HG03045 (cell line): Measurements from ENCODE around the gene BSND.
"Not testable (repeated sequence)": the region's sequence is repeated elsewhere in the genome, so short reads cannot be mapped to it uniquely, and the experiment has no call there.

Source experiments
- ATAC-seq: cut with Tn5 transposase; IDR thresholded peaks from one replicate; pipeline ENCODE4 v1.9.1; 2021; ENCODE audit warnings: mild to moderate bottlenecking, moderate library complexity; ENCODE audit not compliant: unreplicated experiment

The BSND gene

GRCh38 chr1:55015731-55016620 lies 17.2 kb downstream of the BSND start:
- no peak for ATAC-seq

GRCh38 chr1:55018395-55018794 lies 19.7 kb downstream of the BSND start:
- ATAC-seq = no peak

GRCh38 chr1:55021942-55022546 lies 23.3 kb downstream of the BSND start:
- ATAC-seq = peak; percentile 74

GRCh38 chr1:55024163-55024562 lies 25.4 kb downstream of the BSND start:
- not testable (repeated sequence) for ATAC-seq

GRCh38 chr1:55026682-55027081 lies 27.9 kb downstream of the BSND start:
- ATAC-seq = not testable (repeated sequence)

- not testable (repeated sequence) for ATAC-seq
These were observed 32.4 kb downstream of the BSND start for GRCh38 chr1:55031098-55031497.

- no peak for ATAC-seq
These were observed 34.5 kb downstream of the BSND start for GRCh38 chr1:55033265-55033614.

GRCh38 chr1:55034476-55035133 lies 35.9 kb downstream of the BSND start:
- ATAC-seq = no peak

GRCh38 chr1:55035904-55036303 lies 37.2 kb downstream of the BSND start:
- no peak for ATAC-seq

GRCh38 chr1:55037733-55038551 lies 39.2 kb downstream of the BSND start:
- no peak for ATAC-seq

GRCh38 chr1:55038552-55038838 lies 39.8 kb downstream of the BSND start:
- ATAC-seq = no peak

GRCh38 chr1:55038974-55039341 lies 40.2 kb downstream of the BSND start:
- ATAC-seq = no peak

GRCh38 chr1:55039342-55040082 lies 40.8 kb downstream of the BSND start, which contains the start of gene PCSK9:
TSS of gene PCSK9 (plus strand) at chr1:55039548. CDS start at chr1:55039838, 290 bp downstream.
- ATAC-seq = no peak

- no peak for ATAC-seq
These were observed 41.6 kb downstream of the BSND start for GRCh38 chr1:55040083-55040932.

- ATAC-seq = no peak
These were observed 42.3 kb downstream of the BSND start for GRCh38 chr1:55040933-55041494.

- no peak for ATAC-seq
These were observed 42.9 kb downstream of the BSND start for GRCh38 chr1:55041613-55042012.

GRCh38 chr1:55043011-55043410 lies 44.3 kb downstream of the BSND start:
- ATAC-seq = no peak

- ATAC-seq = no peak
These were observed 45.0 kb downstream of the BSND start for GRCh38 chr1:55043726-55044125.
